SK-MEL-5 (cell line): ENCODE measurements around the gene TWIST2. TPM values are rescaled to one million over a fixed set of nuclear protein-coding genes. Genes with fewer than 3 reads are reported as not detected.
A peak's percentile ranks its signal among the peaks of the same experiment; 100 is the strongest.

ENCODE experiments used
- DNase-seq: peaks from one replicate; pipeline ENCODE4 v3.0.0-alpha.2; 2016; ENCODE audit warnings: low read depth, low spot score
- in situ Hi-C: cut with HindIII; loops from 2 replicates; pipeline ENCODE4 v1.10.0; 2016; ENCODE audit warnings: low sequenced_read_pairs, high pct_unique_total_duplicates, low pct_unique_long_range_greater_than_20kb
- total RNA-seq: library from RNA; depleted of rRNA; stranded (reverse); fragments of >200 nt; shearing (Covaris generic); gene quantifications from 2 replicates; pipeline ENCODE4 v1.2.3, GENCODE V29; 2014

TWIST2 gene
- total RNA-seq, 1 experiment from 2014 or later = not detected

- in situ Hi-C loops = no loop called here
- DNase-seq = no peak
Observed at GRCh38 chr2:238865015-238865719, 17.3 kb downstream of the TWIST2 start.

GRCh38 chr2:238865744-238866355 lies 18.0 kb downstream of the TWIST2 start:
- in situ Hi-C loops = no loop called here
- no peak for DNase-seq

GRCh38 chr2:238866656-238867277 lies 18.9 kb downstream of the TWIST2 start:
- in situ Hi-C loops = no loop called here
- DNase-seq = no peak

GRCh38 chr2:238868067-238868524 lies 20.2 kb downstream of the TWIST2 start:
- no peak for DNase-seq
- in situ Hi-C loops = no loop called here

GRCh38 chr2:238868616-238869292 lies 20.9 kb downstream of the TWIST2 start:
- DNase-seq = no peak
- in situ Hi-C loops = no loop called here

GRCh38 chr2:238869293-238870124 lies 21.6 kb downstream of the TWIST2 start:
- in situ Hi-C loops = no loop called here
- no peak for DNase-seq

GRCh38 chr2:238870261-238870660 lies 22.4 kb downstream of the TWIST2 start:
- in situ Hi-C loops = no loop called here
- no peak for DNase-seq

- in situ Hi-C loops = no loop called here
- no peak for DNase-seq
Observed at GRCh38 chr2:238872026-238872425, 24.1 kb downstream of the TWIST2 start.

GRCh38 chr2:238872628-238873380 lies 24.9 kb downstream of the TWIST2 start:
- in situ Hi-C loops = no loop called here
- no peak for DNase-seq

GRCh38 chr2:238873381-238873801 lies 25.5 kb downstream of the TWIST2 start:
- in situ Hi-C loops = no loop called here

GRCh38 chr2:238873841-238874240 lies 26.0 kb downstream of the TWIST2 start:
- in situ Hi-C loops = no loop called here
- DNase-seq = no peak

More at GRCh38 chr2:238873381-238873801, 25.5 kb downstream of the TWIST2 start:
- DNase-seq = no peak

- no peak for DNase-seq
- in situ Hi-C loops = no loop called here
Observed at GRCh38 chr2:238874330-238875050, 26.6 kb downstream of the TWIST2 start.

- DNase-seq = peak; percentile 43
- in situ Hi-C loops = no loop called here
Observed at GRCh38 chr2:238875101-238875470, 27.2 kb downstream of the TWIST2 start.

GRCh38 chr2:238875471-238876231 lies 27.8 kb downstream of the TWIST2 start:
- no peak for DNase-seq
- in situ Hi-C loops = no loop called here

- in situ Hi-C loops = no loop called here
- no peak for DNase-seq
Observed at GRCh38 chr2:238876232-238876630, 28.3 kb downstream of the TWIST2 start.
